DOHH2 (cell line): ENCODE measurements around the gene PRXL2A.

Source experiments
- CTCF ChIP-seq: fragments of 200-600 bp; sonication (generic); IDR thresholded peaks from one replicate; pipeline ENCODE4 v1.5.1; 2014; ENCODE audit warnings: antibody characterized with exemption, mild to moderate bottlenecking, low read depth, low read length; ENCODE audit not compliant: poor library complexity, severe bottlenecking
- EZH2phosphoT487 ChIP-seq: fragments of 200-600 bp; sonication (generic); IDR thresholded peaks from 2 replicates; pipeline ENCODE4 v1.6.1; 2017; ENCODE audit warnings: borderline replicate concordance, mild to moderate bottlenecking, antibody characterized with exemption, low read length, moderate library complexity, mixed read lengths

DNA sequence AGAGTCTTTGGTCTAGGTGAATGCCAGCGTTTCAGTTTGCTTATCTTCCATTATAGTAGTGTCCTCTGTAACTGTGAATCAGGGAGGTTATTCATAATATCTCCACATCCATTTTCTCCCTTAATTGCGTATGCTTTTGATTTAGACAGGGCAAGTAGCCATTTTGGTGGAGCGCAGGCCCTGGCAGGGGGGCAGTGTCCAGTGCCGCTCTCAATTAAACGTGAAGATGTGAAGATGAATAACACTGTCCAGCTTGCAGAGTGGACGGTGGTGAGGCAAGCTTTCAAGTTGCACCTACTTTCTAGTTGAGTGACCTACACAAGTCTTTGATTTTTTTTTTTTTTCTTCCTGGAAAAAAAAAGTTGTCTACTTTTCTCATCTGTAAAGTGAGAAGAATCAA is 50.3 kb downstream of the PRXL2A start:
- TF ChIP-seq CTCF: no peak
- no peak for TF ChIP-seq EZH2phosphoT487
